K562 (cell line): ENCODE data around the gene DOK1. TPM values are rescaled to one million over a fixed set of nuclear protein-coding genes. Genes with fewer than 3 reads are reported as not detected.
A peak's percentile ranks its signal among the peaks of the same experiment; 100 is the strongest.

Experiments
- ATAC-seq: fragments of 200-7000 bp; cut with Tn5 transposase; 3 replicates; pipeline ENCODE4 v1.9.1; 2020; ENCODE audit warnings: moderate library complexity
- BruUV-seq: library from RNA; stranded (reverse); fragments of 400-500 nt; replicated peaks from 2 replicates; lab custom pipeline; 2021; lab: Mats Ljungman, UMichigan
- CTCF ChIA-PET: fragments of 300-600 bp; formaldehyde crosslinking; extraction: SDS; loops from one replicate; lab custom pipeline; 2021; ENCODE audit warnings: low intra/inter-chr PET ratio; lab: Yijun Ruan, JAX
- POLR2A ChIA-PET: fragments of 300-600, 350-650 bp; sonication (Branson Sonifier 250); formaldehyde crosslinking; extraction: SDS; loops from one replicate; lab custom pipeline; 2021; ENCODE audit warnings: antibody characterized with exemption, inconsistent platforms; lab: Yijun Ruan, JAX
- DNase-seq, 4 experiments: peaks; one replicate each; pipeline versions ENCODE4 v3.0.0 to v3.0.0-alpha.2; 2011 to 2018; ENCODE audit warnings: low spot score in 3 of 4, mixed read lengths in 3 of 4; ENCODE audit errors: extremely low read depth in 1 of 4
- FAIRE-seq: peaks from 2 replicates; lab custom pipeline; 2011; peaks lifted over from hg19 to GRCh38; lab: Jason Lieb, UNC
- H2AFZ ChIP-seq: 2 replicates; pipeline ENCODE4 v1.6.0; 2011; ENCODE audit warnings: low read depth, low read length, control low read depth, inconsistent platforms
- H3K27ac ChIP-seq: fragments of 200-600 bp; 3 replicates; pipeline ENCODE4 v1.8.0; 2011; ENCODE audit warnings: low read depth, mild to moderate bottlenecking, control low read depth, inconsistent platforms, low read length, moderate library complexity, mixed read lengths; ENCODE audit errors: extremely low read depth
- H3K27me3 ChIP-seq, 2 experiments: fragments of 300-600 bp in 1 of 2; 2 replicates in 1 of 2; 3 replicates in 1 of 2; pipeline versions ENCODE4 v1.6.0 to v1.8.0; 2011; ENCODE audit warnings: inconsistent platforms in 2 of 2, low read length in 2 of 2, mild to moderate bottlenecking in 1 of 2, mixed read lengths in 1 of 2, moderate library complexity in 1 of 2; ENCODE audit not compliant: control insufficient read depth in 2 of 2, insufficient read depth in 2 of 2
- H3K36me3 ChIP-seq: fragments of 300-600 bp; 3 replicates; pipeline ENCODE4 v1.8.0; 2011; ENCODE audit warnings: mild to moderate bottlenecking, low read length, inconsistent platforms; ENCODE audit not compliant: control insufficient read depth, insufficient read depth
- H3K4me1 ChIP-seq, 2 experiments: fragments of 200-600 bp in 1 of 2; replicated peaks in 1 of 2; 2 replicates in 1 of 2; 3 replicates in 1 of 2; pipeline versions ENCODE4 v1.5.1 to v1.8.0; 2011; ENCODE audit warnings: inconsistent platforms in 2 of 2, low read length in 2 of 2, mild to moderate bottlenecking in 1 of 2, mixed read lengths in 1 of 2, moderate library complexity in 1 of 2; ENCODE audit not compliant: control insufficient read depth in 2 of 2, insufficient read depth in 2 of 2
- H3K4me2 ChIP-seq: 2 replicates; pipeline ENCODE4 v1.6.1; 2011; ENCODE audit warnings: low read length, control low read depth, inconsistent platforms, mixed read lengths; ENCODE audit not compliant: insufficient read depth
- H3K4me3 ChIP-seq: fragments of 200-600 bp; sonication (generic), shearing (Covaris generic); 2 replicates; pipeline ENCODE4 v1.5.1; 2016; ENCODE audit warnings: control low read depth, inconsistent platforms
- H3K79me2 ChIP-seq: fragments of 200-600 bp; 3 replicates; pipeline ENCODE4 v1.8.0; 2011; ENCODE audit warnings: low read length, inconsistent platforms; ENCODE audit not compliant: control insufficient read depth, insufficient read depth
- H3K9ac ChIP-seq, 2 experiments: 2 replicates each; pipeline versions ENCODE4 v1.6.0 to v1.6.1; 2011; ENCODE audit warnings: low read depth in 2 of 2, low read length in 2 of 2, control low read depth in 1 of 2, inconsistent platforms in 1 of 2, mild to moderate bottlenecking in 1 of 2, mixed read lengths in 1 of 2; ENCODE audit not compliant: insufficient read depth in 1 of 2
- H3K9me1 ChIP-seq: one replicate; pipeline ENCODE4 v1.6.0; 2011; ENCODE audit warnings: inconsistent platforms, mild to moderate bottlenecking, low read length, moderate library complexity; ENCODE audit not compliant: control insufficient read depth, insufficient read depth
- H3K9me3 ChIP-seq: replicated peaks from 2 replicates; pipeline ENCODE4 v1.5.1; 2011; ENCODE audit warnings: low read depth, low read length, inconsistent platforms; ENCODE audit not compliant: control insufficient read depth, insufficient read depth
- H4K20me1 ChIP-seq: replicated peaks from 2 replicates; pipeline ENCODE4 v1.6.1; 2011; ENCODE audit warnings: low read length, inconsistent platforms, mixed read lengths; ENCODE audit not compliant: control insufficient read depth, insufficient read depth
- CCAR2 ChIP-seq: fragments of 200-400 bp; formaldehyde crosslinking; IDR thresholded peaks from 2 replicates; pipeline ENCODE4 v1.6.1; 2017; ENCODE audit warnings: mild to moderate bottlenecking, low read depth, low read length
- FOXM1 ChIP-seq, 2 experiments: fragments of 450-650 bp in 1 of 2; sonication (generic) in 1 of 2; formaldehyde crosslinking in 1 of 2; IDR thresholded peaks; 2 replicates each; pipeline versions ENCODE4 v1.6.1 to v1.9.0; 2017 to 2022; ENCODE audit warnings: low read depth in 2 of 2, mild to moderate bottlenecking in 2 of 2, missing genetic modification reagents in 1 of 2, moderate library complexity in 1 of 2
- HDAC3 ChIP-seq: fragments of 450-650 bp; IDR thresholded peaks from 2 replicates; pipeline ENCODE4 v1.6.1; 2018; ENCODE audit warnings: borderline replicate concordance, mild to moderate bottlenecking, moderate library complexity; ENCODE audit not compliant: partially characterized antibody
- MCM7 ChIP-seq, 2 experiments: fragments of 450-650 bp; IDR thresholded peaks; 2 replicates each; pipeline ENCODE4 v1.6.1; 2016 to 2018
- MTA2 ChIP-seq: fragments of 450-650 bp; IDR thresholded peaks from 2 replicates; pipeline ENCODE4 v1.6.1; 2016; ENCODE audit warnings: low read depth
- SIRT6 ChIP-seq: IDR thresholded peaks from one replicate; pipeline ENCODE4 v1.6.1; 2012; ENCODE audit warnings: low read depth, mild to moderate bottlenecking, control low read depth, inconsistent platforms, low read length, moderate library complexity
- SMARCA4 ChIP-seq: fragments of 450-650 bp; IDR thresholded peaks from 2 replicates; pipeline ENCODE4 v1.6.1; 2016
- SP1 ChIP-seq: sonication (generic); formaldehyde crosslinking; IDR thresholded peaks from 2 replicates; pipeline ENCODE4 v1.8.1; 2022; ENCODE audit warnings: mild to moderate bottlenecking, missing genetic modification reagents
- TFAP4 ChIP-seq: sonication (generic); formaldehyde crosslinking; IDR thresholded peaks from 2 replicates; pipeline ENCODE4 v1.8.0; 2022; ENCODE audit warnings: missing genetic modification reagents, mild to moderate bottlenecking, moderate library complexity, borderline replicate concordance
- ZBTB9 ChIP-seq: fragments of 450-650 bp; formaldehyde crosslinking; IDR thresholded peaks from 2 replicates; pipeline ENCODE4 v1.4.0; 2020; ENCODE audit warnings: mild to moderate bottlenecking, moderate library complexity
- ZNF583 ChIP-seq: fragments of 250-450 bp; sonication (Bioruptor Pico); IDR thresholded peaks from 2 replicates; pipeline ENCODE4 v1.4.0; 2020
- ZNF589 ChIP-seq: fragments of 200-800 bp; sonication (Bioruptor generic); IDR thresholded peaks from 2 replicates; pipeline ENCODE4 v1.6.1; 2016; ENCODE audit warnings: low read depth, missing genetic modification characterization, missing compliant biosample characterization
- WGBS: fragments of 100-300 bp; shearing (Covaris generic); methylation state at CpG from one replicate; pipeline ENCODE4 v1.1.6; 2016; ENCODE audit warnings: low coverage, mixed read lengths; ENCODE audit not compliant: insufficient coverage; ENCODE audit errors: missing lambda C conversion rate; 5-methylcytosine and 5-hydroxymethylcytosine counted together
- in situ Hi-C: fragments of 300-500 bp; cut with MboI; formaldehyde crosslinking; loops from 4 replicates; pipeline ENCODE4 v1.15.0; 2018; ENCODE audit warnings: inconsistent platforms, mixed read lengths
- intact Hi-C: fragments of 100-400 bp; cut with micrococcal nuclease; formaldehyde crosslinking; loops from 2 replicates; pipeline ENCODE4 v1.14.2; 2022
- polyA plus RNA-seq, 8 experiments: library from polyadenylated mRNA; depleted of rRNA in 4 of 8; stranded (reverse) in 5 of 8; unstranded in 3 of 8; fragments of >200 nt; fragmentation: Nextera tagmentation in 2 of 8; fragmentation: Illumina TruSeq in 1 of 8; extraction: Ambion mirVana in 2 of 8; extraction: Trizol in 1 of 8; gene quantifications; 2 replicates each; pipeline versions ENCODE4 v1.2.1 to v1.2.3, GENCODE V29; 2011 to 2014; ENCODE audit warnings: inconsistent platforms in 1 of 8, missing spikeins in 1 of 8
- total RNA-seq, 7 experiments: library from RNA; depleted of rRNA in 6 of 7; stranded (reverse); fragments of >200 nt in 6 of 7; fragmentation: Illumina TruSeq in 2 of 7; extraction: Trizol in 2 of 7; gene quantifications; 2 replicates each; pipeline versions ENCODE4 v1.2.1 to v1.2.3, GENCODE V29; 2011 to 2021; ENCODE audit warnings: low replicate concordance in 1 of 7
- TF ChIP-seq, protein P1 (sequence below): fragments of 250-450 bp; sonication (Bioruptor Pico); IDR thresholded peaks from 2 replicates; pipeline ENCODE4 v1.8.0; 2022; ENCODE audit warnings: moderate library complexity, mild to moderate bottlenecking, inconsistent platforms
- TF ChIP-seq, protein P2 (sequence below): IDR thresholded peaks from 2 replicates; pipeline ENCODE4 v1.6.1; 2011; ENCODE audit warnings: borderline replicate concordance, low read depth, mild to moderate bottlenecking, moderate library complexity, low read length; ENCODE audit not compliant: insufficient read depth, poor library complexity, severe bottlenecking

Gene DOK1
- total and polyA plus RNA-seq, 9 of the 15 experiments (the other 6 are each of a cell fraction or from before 2014, with no cell fraction given) = 0.59 to 36.4 (median 16.1) TPM

DNA sequence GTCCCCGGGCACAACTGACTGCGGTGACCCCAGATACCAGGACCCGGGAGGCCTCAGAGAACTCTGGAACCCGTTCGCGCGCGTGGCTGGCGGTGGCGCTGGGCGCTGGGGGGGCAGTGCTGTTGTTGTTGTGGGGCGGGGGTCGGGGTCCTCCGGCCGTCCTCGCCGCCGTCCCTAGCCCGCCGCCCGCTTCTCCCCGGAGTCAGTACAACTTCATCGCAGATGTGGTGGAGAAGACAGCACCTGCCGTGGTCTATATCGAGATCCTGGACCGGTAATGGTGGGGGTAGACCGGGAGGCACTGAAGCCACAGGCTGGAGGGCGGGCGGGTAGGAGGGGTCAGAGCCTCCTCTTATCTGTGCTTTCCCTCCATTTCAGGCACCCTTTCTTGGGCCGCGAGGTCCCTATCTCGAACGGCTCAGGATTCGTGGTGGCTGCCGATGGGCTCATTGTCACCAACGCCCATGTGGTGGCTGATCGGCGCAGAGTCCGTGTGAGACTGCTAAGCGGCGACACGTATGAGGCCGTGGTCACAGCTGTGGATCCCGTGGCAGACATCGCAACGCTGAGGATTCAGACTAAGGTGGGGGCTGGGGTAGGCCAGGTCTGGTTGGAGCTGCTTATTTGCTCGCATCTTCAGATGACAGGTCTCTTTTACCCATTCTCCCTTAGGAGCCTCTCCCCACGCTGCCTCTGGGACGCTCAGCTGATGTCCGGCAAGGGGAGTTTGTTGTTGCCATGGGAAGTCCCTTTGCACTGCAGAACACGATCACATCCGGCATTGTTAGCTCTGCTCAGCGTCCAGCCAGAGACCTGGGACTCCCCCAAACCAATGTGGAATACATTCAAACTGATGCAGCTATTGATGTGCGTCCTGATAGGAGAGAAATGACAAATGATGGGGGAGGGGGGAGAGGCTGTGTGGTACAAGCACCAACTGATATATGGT is 24.0 kb upstream of the DOK1 start (continued):
- peak; percentile 96 for TF ChIP-seq TFAP4 (CRISPR knock-in tag)

DNA sequence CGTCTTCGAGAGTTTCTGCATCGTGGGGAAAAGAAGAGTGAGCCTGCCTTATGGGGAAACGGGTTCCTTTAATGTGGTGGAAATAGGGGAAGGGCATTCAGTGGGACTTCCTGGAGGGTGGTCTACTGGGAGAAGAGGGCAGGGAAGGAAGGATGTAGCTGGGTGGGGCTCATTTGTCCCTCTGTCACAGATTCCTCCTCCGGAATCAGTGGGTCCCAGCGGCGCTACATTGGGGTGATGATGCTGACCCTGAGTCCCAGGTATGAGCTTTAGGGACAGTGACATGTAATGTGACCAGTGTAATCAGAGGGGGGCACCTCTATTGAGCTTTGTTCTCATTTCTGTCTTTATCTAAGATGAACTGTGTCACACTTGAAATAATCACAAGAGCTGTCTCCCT is 22.9 kb upstream of the DOK1 start:
- Histone ChIP-seq H3K4me3 (no peak overlapping the region; the same call in 1 of the 2 replicates), H3K9me1 (peaks cover 3% of the 10 kb centered on the region), H3K4me2 (peak overlapping the region; percentile 97), H3K27me3 (no peaks in the 10 kb centered on the region), H3K4me1 (peaks cover 28 to 44% of the 10 kb centered on the region in 2 experiments), H3K79me2 (peaks cover 51% of the 10 kb centered on the region), H3K36me3 (peaks cover 54% of the 10 kb centered on the region), H4K20me1 (peaks cover 5% of the 10 kb centered on the region; the same call in 1 of the 2 replicates), H2AFZ (no peak overlapping the region), H3K27ac (no peak overlapping the region; the same call in 2 of the 3 replicates), H3K9ac (peak overlapping the region in 1 of 2 experiments; percentile 95; a peak in 1 of 4 replicates), H3K9me3 (no peaks in the 10 kb centered on the region)
- no peak for FAIRE-seq
- intact Hi-C loops (loop anchor here (1.0 to 5.0 kb wide), 5 partner anchors 23 to 279 kb away; partner anchors contain the start of genes DOK1 and TTC31), in situ Hi-C loops (no loop called here)
- CTCF ChIA-PET = interaction anchor here (0.7 to 2.0 kb wide), 4 partner anchors 49 to 1043 kb away, joined by 3 to 12 read pairs (median 6); partner anchors contain the start of genes CCDC142 and TTC31
- no TSS peak for BruUV-seq
- POLR2A ChIA-PET = interaction anchor here (0.9 to 3.9 kb wide), 8 partner anchors 8 to 333 kb away, joined by 3 to 25 read pairs (median 10); partner anchors contain the start of genes CCDC142 and TTC31
- no peak for DNase-seq
- 83% methylated on average over 7 of the region's 7 CpGs for WGBS
- ATAC-seq = no peak
- TF ChIP-seq ZNF583 (CRISPR knock-in tag) = no peak
- no peak for TF ChIP-seq ZNF589 (CRISPR knock-in tag)
- no peak for TF ChIP-seq SP1 (CRISPR knock-in tag)
- no peak for TF ChIP-seq SMARCA4
- TF ChIP-seq, protein P1, sequence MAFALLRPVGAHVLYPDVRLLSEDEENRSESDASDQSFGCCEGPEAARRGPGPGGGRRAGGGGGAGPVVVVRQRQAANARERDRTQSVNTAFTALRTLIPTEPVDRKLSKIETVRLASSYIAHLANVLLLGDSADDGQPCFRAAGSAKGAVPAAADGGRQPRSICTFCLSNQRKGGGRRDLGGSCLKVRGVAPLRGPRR (CRISPR knock-in tag) = no peak
- no peak for TF ChIP-seq CCAR2
- TF ChIP-seq MCM7 (IDR thresholded peaks at IDR 0.05) = no peak
- TF ChIP-seq, protein P2, sequence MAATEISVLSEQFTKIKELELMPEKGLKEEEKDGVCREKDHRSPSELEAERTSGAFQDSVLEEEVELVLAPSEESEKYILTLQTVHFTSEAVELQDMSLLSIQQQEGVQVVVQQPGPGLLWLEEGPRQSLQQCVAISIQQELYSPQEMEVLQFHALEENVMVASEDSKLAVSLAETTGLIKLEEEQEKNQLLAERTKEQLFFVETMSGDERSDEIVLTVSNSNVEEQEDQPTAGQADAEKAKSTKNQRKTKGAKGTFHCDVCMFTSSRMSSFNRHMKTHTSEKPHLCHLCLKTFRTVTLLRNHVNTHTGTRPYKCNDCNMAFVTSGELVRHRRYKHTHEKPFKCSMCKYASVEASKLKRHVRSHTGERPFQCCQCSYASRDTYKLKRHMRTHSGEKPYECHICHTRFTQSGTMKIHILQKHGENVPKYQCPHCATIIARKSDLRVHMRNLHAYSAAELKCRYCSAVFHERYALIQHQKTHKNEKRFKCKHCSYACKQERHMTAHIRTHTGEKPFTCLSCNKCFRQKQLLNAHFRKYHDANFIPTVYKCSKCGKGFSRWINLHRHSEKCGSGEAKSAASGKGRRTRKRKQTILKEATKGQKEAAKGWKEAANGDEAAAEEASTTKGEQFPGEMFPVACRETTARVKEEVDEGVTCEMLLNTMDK = no peak
- no peak for TF ChIP-seq HDAC3
- no peak for TF ChIP-seq ZBTB9 (CRISPR knock-in tag)
- TF ChIP-seq SIRT6 = no peak
- TF ChIP-seq FOXM1 (IDR thresholded peaks at IDR 0.05; ENCODE audit: low read depth) = no peak
- no peak for TF ChIP-seq FOXM1 (CRISPR knock-in tag; IDR thresholded peaks at IDR 0.05; ENCODE audit: low read depth)
- TF ChIP-seq MTA2 = no peak
